GM12875 (cell line): Measurements from ENCODE around the gene CBLB.

ENCODE experiments used
- H3K4me3 ChIP-seq: one replicate; pipeline ENCODE4 v1.5.1; 2011; ENCODE audit warnings: low read depth, low read length, control low read depth
- TF ChIP-seq, protein P1 (sequence below): IDR thresholded peaks from 2 replicates; pipeline ENCODE4 v1.5.1; 2011; ENCODE audit warnings: low read depth, mild to moderate bottlenecking, control low read depth, inconsistent platforms, low read length, moderate library complexity, borderline replicate concordance; ENCODE audit not compliant: insufficient read depth

Gene CBLB

DNA sequence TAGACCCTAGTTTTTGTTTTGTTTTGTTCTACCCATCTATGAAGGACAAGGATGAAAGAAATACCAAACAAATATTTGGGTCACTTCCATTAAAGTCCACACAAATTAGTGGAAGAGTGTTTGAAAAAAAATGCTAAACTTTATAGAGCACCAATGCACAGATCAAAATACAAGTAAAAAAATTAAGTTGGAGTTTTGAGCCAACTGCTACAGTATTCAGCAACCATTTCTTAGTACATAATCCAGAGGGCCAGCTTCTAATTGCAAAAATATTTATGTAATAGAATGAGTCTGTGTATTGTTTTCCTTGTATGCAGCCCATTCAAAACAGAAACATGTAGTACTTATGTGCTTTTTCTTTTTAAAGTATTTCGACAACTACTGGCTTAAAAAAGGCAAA, 121.1 kb downstream of the CBLB start:
- TF ChIP-seq, protein P1, sequence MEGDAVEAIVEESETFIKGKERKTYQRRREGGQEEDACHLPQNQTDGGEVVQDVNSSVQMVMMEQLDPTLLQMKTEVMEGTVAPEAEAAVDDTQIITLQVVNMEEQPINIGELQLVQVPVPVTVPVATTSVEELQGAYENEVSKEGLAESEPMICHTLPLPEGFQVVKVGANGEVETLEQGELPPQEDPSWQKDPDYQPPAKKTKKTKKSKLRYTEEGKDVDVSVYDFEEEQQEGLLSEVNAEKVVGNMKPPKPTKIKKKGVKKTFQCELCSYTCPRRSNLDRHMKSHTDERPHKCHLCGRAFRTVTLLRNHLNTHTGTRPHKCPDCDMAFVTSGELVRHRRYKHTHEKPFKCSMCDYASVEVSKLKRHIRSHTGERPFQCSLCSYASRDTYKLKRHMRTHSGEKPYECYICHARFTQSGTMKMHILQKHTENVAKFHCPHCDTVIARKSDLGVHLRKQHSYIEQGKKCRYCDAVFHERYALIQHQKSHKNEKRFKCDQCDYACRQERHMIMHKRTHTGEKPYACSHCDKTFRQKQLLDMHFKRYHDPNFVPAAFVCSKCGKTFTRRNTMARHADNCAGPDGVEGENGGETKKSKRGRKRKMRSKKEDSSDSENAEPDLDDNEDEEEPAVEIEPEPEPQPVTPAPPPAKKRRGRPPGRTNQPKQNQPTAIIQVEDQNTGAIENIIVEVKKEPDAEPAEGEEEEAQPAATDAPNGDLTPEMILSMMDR, result no peak
- H3K4me3 ChIP-seq, result no peak overlapping the region

DNA sequence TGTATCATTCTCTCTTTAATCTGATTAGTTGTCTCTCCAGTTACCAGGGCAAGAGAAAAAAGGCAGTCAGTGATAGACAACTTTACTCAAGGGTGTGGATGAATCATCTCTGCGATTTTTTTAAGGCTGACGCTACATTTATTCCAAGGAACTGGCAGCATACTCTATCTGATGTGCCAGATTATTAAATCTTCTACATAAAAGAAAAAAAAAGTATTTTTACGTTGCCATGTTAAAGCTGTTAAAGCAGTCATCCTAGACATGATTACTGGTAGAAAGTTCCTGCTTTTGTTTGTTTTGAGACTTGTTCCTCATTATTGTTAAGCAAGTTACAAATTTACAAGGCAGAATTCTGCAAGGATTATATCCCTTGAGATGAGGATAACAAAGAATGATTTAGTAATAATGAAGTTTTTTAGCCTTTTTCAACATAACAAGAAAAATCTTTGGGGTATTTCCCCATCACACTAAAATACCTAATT, 121.7 kb downstream of the CBLB start:
- TF ChIP-seq, protein P1, result no peak

DNA sequence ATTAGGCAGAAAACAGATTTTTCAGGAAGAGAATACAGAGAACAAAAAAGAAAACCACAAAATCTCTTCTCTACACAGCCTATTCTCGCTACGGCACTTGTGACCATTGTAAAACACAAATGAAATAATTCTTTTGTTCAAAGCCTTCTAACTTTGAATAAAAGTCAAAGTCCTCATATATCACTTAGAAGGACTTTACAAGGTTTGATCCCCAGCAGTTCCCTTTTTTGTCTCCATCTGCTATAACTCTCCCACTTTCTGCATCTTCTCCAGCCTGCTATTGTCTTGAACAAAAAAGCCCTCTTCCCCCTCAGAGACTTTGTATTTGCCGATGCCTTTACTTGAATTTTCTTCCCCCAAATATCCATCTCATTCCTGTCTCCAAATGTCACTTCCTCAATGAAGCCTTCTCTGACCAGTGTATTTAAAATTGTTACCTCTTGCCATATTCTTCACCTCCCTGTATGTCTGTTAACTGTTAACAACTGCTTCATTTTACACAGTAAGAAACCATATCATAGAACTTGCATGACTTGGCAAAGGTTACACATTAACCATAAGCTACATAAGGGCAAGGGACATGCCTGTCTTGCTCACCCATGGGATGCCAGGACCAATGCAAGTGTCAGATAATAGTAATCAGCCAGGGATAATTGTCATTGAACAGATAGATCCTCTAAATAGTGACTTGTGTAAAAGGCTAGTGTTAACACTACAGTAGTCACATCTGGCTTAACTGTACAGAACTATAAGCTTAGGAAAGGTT, 122.4 kb downstream of the CBLB start:
- TF ChIP-seq, protein P1, result no peak
- H3K4me3 ChIP-seq, result no peak overlapping the region

More for the DNA sequence above, 121.7 kb downstream of the CBLB start:
- H3K4me3 ChIP-seq, result no peak overlapping the region

DNA sequence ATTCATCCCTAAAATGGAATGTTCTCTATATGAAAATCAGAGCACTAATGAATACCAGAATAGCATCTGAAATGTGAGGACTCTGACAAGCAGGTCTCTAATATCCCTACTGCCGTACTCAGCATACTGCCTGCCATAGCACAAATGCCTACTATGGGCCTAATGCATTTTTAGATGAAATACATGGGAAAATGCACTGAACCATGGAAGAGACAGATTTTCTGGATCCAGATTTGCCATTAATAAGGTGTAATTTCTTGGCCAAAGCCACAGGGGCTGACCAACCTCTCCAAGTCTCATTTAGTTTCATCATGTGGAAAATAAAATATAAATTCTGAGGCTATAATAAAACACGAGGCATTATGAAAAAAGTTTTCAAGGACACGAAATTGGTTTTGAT, 123.8 kb downstream of the CBLB start:
- TF ChIP-seq, protein P1, result no peak
- H3K4me3 ChIP-seq, result no peak overlapping the region

DNA sequence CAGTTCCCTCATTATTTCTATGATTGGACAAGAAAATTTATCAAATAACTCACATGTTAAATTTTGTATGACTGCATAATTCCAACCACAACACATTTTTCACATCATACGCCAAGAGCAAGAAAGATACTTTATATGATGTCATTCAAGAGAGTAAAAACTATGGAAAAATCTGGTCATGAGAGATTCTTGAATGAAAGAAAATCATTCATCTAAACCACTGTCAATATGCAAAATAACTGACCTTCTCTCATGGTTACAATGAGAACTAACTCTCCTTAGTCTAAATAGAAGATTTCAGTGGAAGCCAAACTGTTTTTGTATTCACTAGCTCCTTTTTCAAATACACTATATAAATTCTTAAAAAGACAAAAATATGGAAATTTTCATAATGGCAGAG, 124.6 kb downstream of the CBLB start:
- H3K4me3 ChIP-seq, result no peak overlapping the region
- TF ChIP-seq, protein P1, result no peak

DNA sequence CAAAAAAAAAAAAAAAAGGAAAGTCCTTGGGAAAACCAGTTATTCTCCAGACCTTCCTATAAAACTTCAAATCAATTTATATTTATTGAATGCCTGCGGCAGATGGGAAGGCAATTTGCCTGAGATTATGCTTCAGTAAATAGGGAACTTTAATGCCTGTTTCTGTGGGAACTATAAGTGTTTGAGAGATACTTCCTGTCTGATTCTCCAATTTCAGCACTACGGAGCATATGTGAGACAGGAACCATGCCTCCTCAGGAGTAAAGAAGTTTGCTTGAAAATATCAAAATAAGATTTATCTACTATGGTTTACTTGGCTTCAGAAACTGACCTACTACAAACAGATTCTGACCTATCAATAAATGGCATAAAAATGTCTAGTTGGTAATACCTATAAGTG, 135.5 kb downstream of the CBLB start:
- TF ChIP-seq, protein P1, result no peak

DNA sequence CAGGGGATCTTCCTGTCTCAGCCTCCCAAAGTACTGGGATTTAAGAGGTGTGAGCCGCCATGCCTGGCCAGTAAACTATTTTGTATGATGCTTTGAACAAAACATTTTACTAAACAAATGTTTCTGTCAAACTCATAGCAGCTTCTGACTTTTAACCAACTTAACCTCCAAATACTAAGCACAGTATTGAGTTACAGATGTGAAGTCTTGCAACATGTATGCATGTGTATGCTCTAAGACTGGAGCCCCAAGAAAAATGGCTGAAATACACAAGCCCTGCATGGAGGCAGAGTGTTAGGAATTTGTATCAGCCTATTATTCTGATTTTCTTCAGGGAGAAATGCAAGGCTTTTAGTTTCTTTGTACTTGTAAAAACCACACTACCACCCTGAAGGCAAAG, 137.1 kb downstream of the CBLB start:
- TF ChIP-seq, protein P1, result no peak
- no peak overlapping the region for H3K4me3 ChIP-seq

More for the DNA sequence above, 135.5 kb downstream of the CBLB start:
- no peak overlapping the region for H3K4me3 ChIP-seq
